GM13976 (cell line): ENCODE results near the gene PARD3.

ENCODE experiments used
- DNase-seq: peaks from one replicate; pipeline ENCODE4 v3.0.0; 2012; ENCODE audit warnings: low spot score
- in situ Hi-C: fragments of 300-500 bp; cut with MboI; formaldehyde crosslinking; loops from one replicate; pipeline ENCODE4 v1.12.0; 2022; ENCODE audit warnings: low sequenced_read_pairs, mixed read lengths, inconsistent platforms; ENCODE audit not compliant: unreplicated experiment
- TF ChIP-seq, protein P1 (sequence below): IDR thresholded peaks from 2 replicates; pipeline ENCODE4 v1.5.1; 2012; ENCODE audit warnings: borderline replicate concordance, mild to moderate bottlenecking; ENCODE audit not compliant: insufficient read depth; ENCODE audit errors: extremely low read depth, missing control alignments, control extremely low read depth

Gene PARD3

GRCh38 chr10:34102893-34103506 is 712.1 kb downstream of the PARD3 start:
- in situ Hi-C loops: no loop called here
- TF ChIP-seq, protein P1, sequence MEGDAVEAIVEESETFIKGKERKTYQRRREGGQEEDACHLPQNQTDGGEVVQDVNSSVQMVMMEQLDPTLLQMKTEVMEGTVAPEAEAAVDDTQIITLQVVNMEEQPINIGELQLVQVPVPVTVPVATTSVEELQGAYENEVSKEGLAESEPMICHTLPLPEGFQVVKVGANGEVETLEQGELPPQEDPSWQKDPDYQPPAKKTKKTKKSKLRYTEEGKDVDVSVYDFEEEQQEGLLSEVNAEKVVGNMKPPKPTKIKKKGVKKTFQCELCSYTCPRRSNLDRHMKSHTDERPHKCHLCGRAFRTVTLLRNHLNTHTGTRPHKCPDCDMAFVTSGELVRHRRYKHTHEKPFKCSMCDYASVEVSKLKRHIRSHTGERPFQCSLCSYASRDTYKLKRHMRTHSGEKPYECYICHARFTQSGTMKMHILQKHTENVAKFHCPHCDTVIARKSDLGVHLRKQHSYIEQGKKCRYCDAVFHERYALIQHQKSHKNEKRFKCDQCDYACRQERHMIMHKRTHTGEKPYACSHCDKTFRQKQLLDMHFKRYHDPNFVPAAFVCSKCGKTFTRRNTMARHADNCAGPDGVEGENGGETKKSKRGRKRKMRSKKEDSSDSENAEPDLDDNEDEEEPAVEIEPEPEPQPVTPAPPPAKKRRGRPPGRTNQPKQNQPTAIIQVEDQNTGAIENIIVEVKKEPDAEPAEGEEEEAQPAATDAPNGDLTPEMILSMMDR: no peak
- no peak for DNase-seq

DNA sequence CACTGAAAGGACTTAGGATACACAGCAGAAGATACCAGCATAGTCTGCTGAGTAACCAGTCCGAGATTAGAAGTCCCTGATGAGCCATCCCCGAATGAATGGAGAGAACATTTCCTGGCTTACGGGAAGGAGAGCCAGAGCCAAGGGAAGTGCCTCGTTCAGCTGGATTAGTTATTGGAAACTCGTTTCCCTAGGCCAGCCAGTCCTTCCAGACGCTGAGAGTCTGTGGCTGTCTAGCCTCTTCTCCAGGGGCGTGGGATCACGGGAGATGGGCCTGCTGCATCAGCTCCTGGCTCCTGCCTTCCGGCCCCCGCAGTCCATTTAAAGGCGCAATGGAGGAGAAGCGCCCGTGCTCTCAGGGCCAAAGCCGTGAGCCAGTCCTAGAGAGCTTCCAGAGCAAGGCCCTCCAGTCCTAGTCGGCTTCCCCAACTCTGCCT is 712.8 kb downstream of the PARD3 start:
- no peak for DNase-seq
- in situ Hi-C loops: no loop called here
- TF ChIP-seq, protein P1: no peak

DNA sequence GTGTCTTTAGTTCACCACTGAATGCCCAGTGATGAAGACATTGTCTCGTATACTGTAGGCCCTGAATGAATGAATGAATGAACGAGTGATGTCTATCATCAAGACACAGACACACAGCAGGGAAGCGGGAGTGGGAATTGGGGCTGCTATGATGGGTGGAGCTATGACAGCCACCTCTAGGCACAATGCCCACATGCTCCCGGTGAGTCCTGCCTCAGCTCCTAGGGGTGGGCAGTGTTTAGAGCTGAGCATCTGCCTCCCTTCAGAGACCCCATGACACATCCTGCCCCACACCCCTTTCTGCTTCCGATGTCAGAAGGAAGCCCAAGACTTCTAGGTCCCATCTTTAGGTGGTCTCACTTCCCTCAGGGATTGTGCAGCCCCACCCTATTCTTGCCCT is 714.1 kb downstream of the PARD3 start:
- TF ChIP-seq, protein P1: no peak
- in situ Hi-C loops: no loop called here
- no peak for DNase-seq

GRCh38 chr10:34098821-34099567 is 716.1 kb downstream of the PARD3 start:
- in situ Hi-C loops: no loop called here
- TF ChIP-seq, protein P1: no peak
- no peak for DNase-seq

DNA sequence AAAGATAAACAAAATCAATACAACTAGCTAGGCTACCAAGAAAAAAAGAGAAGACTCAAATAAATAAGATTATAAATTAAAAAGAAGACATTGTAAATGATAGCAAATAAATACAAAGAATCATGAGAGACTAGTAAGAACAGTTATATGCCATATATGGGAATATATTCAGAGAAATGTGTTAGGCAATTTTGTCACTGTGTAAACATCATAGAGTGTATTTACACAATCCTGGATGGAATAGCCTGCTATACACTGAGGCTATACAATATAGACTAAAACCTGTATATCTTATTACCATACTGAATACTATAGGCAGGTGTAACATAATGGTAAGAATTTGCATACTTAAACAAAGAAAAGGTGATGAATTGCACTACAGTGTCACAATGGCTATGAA is 717.4 kb downstream of the PARD3 start:
- in situ Hi-C loops: no loop called here
- TF ChIP-seq, protein P1: no peak
- no peak for DNase-seq

DNA sequence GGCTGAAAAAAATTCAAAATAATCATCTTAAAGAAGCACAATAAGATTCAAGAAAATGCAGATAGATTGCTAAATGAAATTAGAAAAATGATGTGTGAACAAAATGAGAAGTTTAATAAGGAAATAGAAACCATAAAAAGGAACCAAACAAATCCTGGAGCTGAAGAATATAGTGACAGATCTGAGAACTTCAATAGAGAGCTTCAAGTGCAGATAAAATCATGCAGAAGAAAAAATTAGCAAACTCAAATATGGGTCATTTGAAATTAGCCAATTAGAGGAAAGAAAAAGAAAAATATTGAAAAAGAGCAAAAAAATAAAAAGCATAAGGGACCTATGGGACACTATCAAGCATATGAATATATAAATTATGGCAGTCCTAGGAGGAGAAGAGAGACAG is 720.1 kb downstream of the PARD3 start:
- DNase-seq: no peak
- TF ChIP-seq, protein P1: no peak
- in situ Hi-C loops: no loop called here
